ENCODE data around the gene TTC34.
A peak's percentile ranks its signal among the peaks of the same experiment; 100 is the strongest.

TTC34 gene

DNA sequence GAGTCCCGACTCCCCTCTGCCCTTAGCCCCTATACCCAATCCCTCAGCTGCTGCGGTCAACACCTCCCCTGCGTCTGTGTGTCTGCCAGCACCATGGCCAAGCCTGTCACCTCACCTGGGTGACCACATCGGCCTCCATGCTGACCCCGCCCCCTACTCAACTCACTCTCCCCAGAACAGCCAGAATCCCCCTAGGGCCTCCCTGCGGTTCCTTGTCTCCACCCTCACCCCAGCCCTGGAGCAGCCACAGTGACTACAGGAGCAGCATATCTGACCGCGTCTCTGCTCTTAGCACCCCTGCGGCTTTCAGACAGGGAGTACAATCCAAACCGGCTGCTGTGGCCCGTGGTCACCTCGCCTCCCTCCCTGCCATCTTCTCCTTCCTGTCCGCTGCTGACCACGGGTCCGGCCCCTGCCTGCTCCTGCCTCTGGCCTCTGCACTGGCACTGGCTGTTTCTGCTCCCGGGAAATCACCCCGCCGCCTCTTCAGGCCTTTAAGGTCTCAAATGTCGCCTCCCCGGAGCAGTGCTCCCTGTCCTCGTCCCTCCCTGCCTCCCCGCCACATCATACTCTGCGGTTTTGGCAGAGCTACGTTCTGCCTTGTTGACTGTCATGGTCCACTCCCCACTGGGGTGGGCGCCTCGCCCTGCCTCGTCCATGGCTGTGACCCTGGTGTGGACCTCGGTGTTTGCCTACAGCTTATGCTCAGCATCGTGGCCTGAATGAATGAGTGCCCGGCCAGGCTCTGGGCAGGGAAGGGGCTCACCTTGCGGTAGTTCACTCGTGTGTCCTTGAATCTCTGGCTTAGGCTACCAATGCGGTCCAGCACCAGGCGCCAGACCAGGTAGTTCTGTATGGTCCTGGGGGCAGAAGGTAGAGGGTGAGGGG is 203.8 kb downstream of the TTC34 start:
- CTCF ChIA-PET, result no interaction called here
- DNase-seq, result peak; percentile 17
- peak overlapping the region; percentile 11 for H3K27ac Mint-ChIP-seq

DNA sequence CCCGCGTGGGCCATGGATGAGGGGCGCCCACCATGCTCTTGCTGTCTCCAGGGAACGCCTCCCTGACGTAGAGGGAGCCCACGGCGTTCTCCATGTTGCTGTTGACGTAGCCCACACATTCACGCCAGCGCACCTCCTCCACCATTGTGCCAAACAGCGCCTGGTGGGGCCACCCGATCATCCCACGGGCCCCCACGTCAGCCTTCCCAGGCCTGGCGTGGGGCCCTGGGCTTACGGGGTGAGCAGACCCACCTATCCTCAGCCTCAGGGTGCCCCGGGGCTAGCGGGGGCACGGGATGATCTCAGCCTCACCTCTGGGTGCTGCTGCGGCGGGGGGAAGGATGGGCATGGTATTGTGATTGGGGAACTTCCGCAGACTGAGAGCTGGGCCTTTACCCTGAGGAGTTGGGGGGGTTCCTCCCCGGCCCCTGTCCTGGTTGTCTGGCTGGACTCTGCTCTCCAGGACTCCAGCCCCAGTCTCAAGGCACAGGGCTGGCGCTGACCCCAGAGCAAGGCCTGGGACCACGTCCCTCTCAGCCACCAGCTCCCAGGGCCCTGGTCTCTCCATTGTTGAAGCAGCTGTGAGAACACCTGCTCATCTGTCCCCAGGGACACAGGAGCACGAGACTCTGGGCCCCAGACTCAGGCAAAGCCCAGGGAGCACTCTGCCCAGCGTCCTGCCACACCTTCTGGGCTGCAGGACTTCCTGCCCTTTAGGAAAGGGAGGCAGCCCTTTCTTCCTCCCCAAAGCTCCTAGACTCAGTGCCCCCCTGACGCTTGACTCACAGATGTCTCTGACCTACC is 204.8 kb downstream of the TTC34 start:
- H3K27ac Mint-ChIP-seq, result no peak overlapping the region

More for the DNA sequence above, 203.8 kb downstream of the TTC34 start:
- no peak overlapping the region for H3K4me3 Mint-ChIP-seq
- H3K27me3 Mint-ChIP-seq, result peaks cover 29% of the 10 kb centered on the region
- H3K9me3 Mint-ChIP-seq, result no peaks in the 10 kb centered on the region
- H3K4me1 Mint-ChIP-seq, result peaks cover 4% of the 10 kb centered on the region
- H3K36me3 Mint-ChIP-seq, result no peaks in the 10 kb centered on the region

DNA sequence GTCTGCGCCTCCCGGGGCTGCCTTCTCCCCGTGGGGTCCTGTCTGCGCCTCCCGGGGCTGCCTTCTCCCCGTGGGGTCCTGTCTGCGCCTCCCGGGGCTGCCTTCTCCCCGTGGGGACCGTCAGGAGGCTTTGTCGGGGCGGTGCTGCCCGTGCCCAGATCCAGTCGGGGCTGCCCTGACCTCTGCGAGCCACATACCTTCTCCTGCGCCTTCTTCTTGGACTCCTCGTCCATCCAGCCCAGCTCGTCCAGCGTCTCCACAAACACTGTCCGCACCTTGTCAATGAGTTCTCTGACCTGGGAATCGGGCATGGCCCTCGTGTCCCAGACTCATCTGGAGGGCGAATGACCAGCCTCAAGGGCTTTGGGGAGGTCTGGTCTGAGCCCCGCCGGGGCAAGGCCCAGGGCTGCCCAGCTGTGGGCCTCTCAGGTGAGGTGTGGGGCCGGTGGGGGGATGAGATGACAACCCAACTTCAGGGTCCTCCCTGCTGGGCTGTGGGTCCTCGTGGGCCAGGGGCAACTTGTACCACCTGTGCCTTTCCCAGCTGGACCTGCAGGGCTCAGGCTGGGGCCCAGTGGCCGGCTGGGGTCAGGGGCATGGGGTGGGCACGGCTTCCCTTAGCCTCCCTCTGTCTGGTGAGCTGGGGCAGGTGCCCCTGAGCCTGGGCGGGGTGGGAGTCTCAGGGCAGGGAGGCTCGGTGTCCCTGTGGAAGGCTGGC is 205.5 kb downstream of the TTC34 start:
- no peak overlapping the region for H3K4me3 Mint-ChIP-seq
- DNase-seq, result peak; percentile 16
- H3K4me1 Mint-ChIP-seq, result peaks cover 8% of the 10 kb centered on the region
- H3K27me3 Mint-ChIP-seq, result peaks cover 19% of the 10 kb centered on the region
- H3K27ac Mint-ChIP-seq, result peak overlapping the region; percentile 63
- no peaks in the 10 kb centered on the region for H3K36me3 Mint-ChIP-seq
- CTCF ChIA-PET, result no interaction called here
- H3K9me3 Mint-ChIP-seq, result no peaks in the 10 kb centered on the region

More for the DNA sequence above, 204.8 kb downstream of the TTC34 start:
- peaks cover 7% of the 10 kb centered on the region for H3K4me1 Mint-ChIP-seq
- peaks cover 19% of the 10 kb centered on the region for H3K27me3 Mint-ChIP-seq
- H3K9me3 Mint-ChIP-seq, result no peaks in the 10 kb centered on the region
- H3K36me3 Mint-ChIP-seq, result no peaks in the 10 kb centered on the region
- CTCF ChIA-PET, result no interaction called here
- peak; percentile 13 for DNase-seq
- H3K4me3 Mint-ChIP-seq, result no peak overlapping the region

DNA sequence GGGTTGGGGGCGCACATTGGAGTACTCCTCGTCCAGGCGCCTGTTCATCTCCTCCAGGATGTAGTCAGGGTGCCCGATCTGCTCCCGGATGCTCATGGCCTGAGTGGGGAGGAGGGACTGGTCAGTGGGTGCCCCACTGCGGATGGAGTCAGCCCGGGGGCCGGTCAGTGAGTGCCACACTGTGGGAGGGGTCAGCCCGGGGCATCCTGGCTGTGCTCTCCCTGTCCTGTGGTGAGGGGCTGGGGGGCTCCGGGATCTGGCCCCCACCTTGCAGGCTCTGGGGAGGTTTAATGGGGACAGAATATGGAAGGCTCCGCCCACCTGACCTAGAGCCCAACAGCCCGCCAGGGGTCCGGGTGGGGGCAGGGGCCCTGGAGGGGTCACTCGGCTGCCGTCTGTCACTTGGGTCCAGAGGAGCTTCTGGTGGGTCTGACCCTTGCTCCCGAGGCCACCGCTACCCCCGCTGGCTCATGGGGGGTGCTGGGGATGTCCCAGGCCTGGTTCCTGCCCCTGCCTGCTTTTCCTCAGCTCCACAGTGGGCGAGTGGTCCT is 206.2 kb downstream of the TTC34 start:
- peaks cover 19% of the 10 kb centered on the region for H3K27me3 Mint-ChIP-seq
- H3K36me3 Mint-ChIP-seq, result no peaks in the 10 kb centered on the region
- CTCF ChIA-PET, result no interaction called here
- H3K4me1 Mint-ChIP-seq, result peaks cover 8% of the 10 kb centered on the region
- no peak overlapping the region for H3K27ac Mint-ChIP-seq
- no peaks in the 10 kb centered on the region for H3K9me3 Mint-ChIP-seq
- no peak overlapping the region for H3K4me3 Mint-ChIP-seq
- DNase-seq, result peak; percentile 19

DNA sequence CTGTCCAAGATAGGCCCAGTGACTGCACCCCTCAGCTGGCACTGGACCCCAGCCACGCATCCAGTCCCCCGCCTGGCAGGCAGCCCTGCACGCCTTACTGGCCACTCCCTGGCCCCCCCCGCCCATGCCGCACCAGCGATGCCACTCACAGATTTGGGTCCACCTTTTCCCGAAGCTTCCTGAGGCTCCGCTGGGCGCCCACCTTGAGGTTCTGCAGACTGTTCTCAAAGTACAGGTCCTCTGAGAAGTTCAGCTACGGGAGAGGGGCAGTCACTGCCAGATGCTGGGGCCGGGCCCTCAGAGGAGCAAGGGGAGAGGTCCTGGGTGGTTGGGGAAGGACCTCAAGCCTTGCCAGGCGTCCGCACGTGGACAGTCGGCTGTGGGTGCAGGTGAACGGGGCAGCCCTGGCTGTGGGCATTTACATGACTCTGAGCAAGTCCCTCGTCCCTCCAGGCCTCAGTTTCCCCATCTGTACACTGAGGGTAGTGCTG is 206.8 kb downstream of the TTC34 start:
- no peak overlapping the region for H3K4me3 Mint-ChIP-seq
- no peak overlapping the region for H3K27ac Mint-ChIP-seq
- peaks cover 8% of the 10 kb centered on the region for H3K4me1 Mint-ChIP-seq
- no peaks in the 10 kb centered on the region for H3K9me3 Mint-ChIP-seq
- no peaks in the 10 kb centered on the region for H3K36me3 Mint-ChIP-seq
- CTCF ChIA-PET, result no interaction called here
- peaks cover 19% of the 10 kb centered on the region for H3K27me3 Mint-ChIP-seq
- peak; percentile 15 for DNase-seq

DNA sequence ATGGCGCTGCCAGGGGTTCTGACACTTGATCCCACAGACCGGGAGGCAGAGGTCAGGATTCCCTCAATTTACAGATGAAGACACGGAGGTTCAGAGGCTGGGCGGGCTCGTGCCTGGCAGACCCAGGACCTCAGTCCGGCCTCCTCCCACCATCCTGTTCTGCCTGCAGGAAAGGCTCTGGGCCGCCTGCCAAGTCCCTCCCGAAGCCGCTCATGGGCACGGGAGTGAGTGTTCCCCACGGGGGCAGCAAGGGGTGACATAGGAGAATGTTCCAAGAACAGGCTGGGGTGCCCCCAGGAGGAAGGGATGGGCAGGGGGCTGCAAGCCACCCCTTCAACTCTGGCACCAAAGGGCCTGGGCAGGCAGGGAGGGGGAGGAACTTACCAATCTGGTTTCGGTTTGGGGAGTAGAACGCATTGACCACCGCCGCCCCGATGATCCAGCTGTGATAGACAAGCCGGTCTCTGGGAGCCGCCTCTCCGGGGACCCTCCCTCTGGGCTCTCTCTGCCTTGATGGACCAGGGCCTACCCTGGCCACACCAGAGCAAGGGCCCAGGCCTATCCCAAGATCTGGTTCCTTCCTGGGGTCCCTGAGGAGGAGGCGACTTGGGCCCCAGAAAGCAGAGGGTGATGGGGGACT is 207.4 kb downstream of the TTC34 start:
- Mint-ChIP-seq H3K4me1 (peaks cover 8% of the 10 kb centered on the region), H3K27ac (no peak overlapping the region), H3K4me3 (no peak overlapping the region), H3K9me3 (no peaks in the 10 kb centered on the region), H3K27me3 (peaks cover 19% of the 10 kb centered on the region), H3K36me3 (peaks cover 4% of the 10 kb centered on the region)
- DNase-seq, result peak; percentile 16
- CTCF ChIA-PET, result no interaction called here

DNA sequence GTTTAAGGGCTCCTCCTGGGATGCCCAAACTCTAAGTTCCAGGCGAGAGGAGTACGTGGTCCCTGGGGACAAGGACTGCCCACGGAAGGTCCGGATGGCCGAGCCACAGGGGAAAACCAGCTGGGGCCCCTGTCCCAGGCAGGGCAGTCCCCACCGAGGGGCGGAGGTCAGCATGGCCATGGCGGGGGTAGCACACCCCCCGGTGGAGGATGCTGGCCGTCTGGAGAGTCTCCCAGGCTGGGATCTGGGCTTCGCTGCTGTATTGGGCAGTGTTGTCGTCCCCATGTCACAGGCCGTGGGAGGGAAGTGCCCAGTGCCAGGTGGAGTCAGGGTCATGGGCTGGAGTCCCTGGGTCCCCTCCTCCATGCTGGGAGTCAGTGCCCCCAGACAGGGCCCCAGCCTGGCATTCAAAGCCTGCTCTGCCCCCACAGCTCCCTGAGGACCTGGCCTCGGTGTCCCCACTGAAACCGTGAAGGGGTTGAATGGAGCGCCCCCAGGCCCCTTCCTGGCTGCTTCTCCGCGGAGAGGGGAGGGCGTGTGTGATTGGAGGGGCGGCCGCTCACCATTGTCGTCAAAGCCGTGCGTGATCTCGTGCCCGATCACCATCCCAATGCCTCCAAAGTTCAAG is 208.1 kb downstream of the TTC34 start:
- Mint-ChIP-seq H3K36me3 (peaks cover 4% of the 10 kb centered on the region), H3K4me1 (peaks cover 10% of the 10 kb centered on the region), H3K27me3 (peaks cover 15% of the 10 kb centered on the region), H3K9me3 (no peaks in the 10 kb centered on the region), H3K27ac (no peak overlapping the region), H3K4me3 (no peak overlapping the region)
- DNase-seq, result peak; percentile 17
- CTCF ChIA-PET, result no interaction called here

DNA sequence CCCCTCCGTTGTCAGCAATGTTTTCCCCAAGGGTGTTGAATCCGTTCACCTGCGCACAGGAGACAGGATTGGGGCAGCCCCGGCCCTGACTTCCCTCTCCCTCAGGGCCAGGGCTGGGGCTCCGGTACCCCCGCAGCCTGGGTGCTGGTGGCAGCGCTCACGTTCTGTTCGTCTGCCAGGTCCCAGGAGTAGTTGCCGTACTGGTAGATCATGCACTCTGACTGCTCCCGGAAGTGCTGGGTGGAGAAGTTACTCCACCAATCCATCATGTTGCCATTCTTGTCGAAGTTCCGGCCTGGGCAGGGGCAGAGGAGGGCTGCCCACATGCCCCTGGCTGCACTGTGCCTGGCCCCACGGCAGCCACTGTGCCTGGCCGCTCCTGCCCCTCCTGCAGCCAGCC is 208.8 kb downstream of the TTC34 start:
- peak; percentile 45 for DNase-seq
- CTCF ChIA-PET, result no interaction called here

DNA sequence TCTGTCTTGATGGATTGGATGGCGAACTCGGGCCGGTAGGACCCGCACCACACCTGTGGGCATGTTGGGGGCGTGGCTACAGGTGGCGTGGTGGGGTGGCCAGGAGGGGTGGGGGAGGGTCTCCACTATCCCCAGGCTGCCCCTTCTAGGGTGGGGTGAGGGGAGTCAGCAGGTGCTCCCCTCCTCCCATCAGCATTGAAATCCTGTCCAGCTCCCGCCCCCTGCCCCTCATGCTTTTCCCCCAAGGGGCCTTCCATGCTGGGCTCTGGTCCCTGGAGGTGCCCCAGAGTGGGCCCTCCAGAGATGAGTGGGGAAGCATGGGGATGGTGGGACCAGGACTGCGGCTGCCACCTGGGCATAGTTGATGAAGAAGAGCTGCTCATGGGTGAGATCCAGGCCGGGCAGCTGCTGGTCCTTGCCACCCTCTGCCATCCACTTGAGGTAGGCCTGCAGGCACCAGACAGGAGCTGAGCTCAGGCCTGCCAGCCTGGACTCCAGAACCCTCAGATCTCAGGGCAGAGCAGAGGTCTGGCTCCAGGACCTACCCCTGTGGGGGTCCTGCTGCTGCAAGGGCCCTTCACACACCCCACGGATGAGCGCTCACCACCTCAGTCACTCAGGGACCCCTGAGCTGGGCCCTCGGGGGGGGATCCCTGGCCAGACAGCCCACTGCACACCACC is 209.8 kb downstream of the TTC34 start:
- Mint-ChIP-seq H3K27me3 (peaks cover 3% of the 10 kb centered on the region), H3K4me1 (peaks cover 13% of the 10 kb centered on the region), H3K27ac (no peak overlapping the region), H3K9me3 (no peaks in the 10 kb centered on the region), H3K4me3 (peak overlapping the region; percentile 28), H3K36me3 (peaks cover 4% of the 10 kb centered on the region)
- peak; percentile 12 for DNase-seq
- CTCF ChIA-PET, result no interaction called here

More for the DNA sequence above, 208.8 kb downstream of the TTC34 start:
- H3K27ac Mint-ChIP-seq, result peak overlapping the region; percentile 73
- no peaks in the 10 kb centered on the region for H3K9me3 Mint-ChIP-seq
- H3K27me3 Mint-ChIP-seq, result peaks cover 9% of the 10 kb centered on the region
- peak overlapping the region; percentile 67 for H3K4me3 Mint-ChIP-seq
- H3K36me3 Mint-ChIP-seq, result peaks cover 4% of the 10 kb centered on the region
- H3K4me1 Mint-ChIP-seq, result peaks cover 10% of the 10 kb centered on the region

DNA sequence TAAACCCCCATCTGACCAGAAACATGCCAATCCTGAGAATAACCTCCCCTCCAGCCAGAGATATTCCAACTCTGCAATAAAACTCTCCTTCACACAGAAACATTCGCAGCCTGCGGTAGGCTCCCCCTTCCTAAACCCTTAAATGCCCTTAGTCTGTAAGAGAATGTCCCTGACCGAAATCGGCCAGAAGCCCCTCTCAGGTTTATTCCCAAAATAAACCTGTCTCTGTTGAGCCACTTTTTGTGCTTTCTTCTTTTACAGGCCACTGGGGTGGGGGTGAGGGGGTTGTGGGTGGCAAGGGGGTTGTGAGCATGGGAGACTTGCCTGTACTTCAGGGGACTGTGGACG is 210.3 kb downstream of the TTC34 start:
- peak; percentile 16 for DNase-seq
- Mint-ChIP-seq H3K27me3 (peaks cover 3% of the 10 kb centered on the region), H3K36me3 (peaks cover 4% of the 10 kb centered on the region), H3K9me3 (no peaks in the 10 kb centered on the region), H3K4me1 (peaks cover 13% of the 10 kb centered on the region), H3K27ac (no peak overlapping the region), H3K4me3 (no peak overlapping the region)
- CTCF ChIA-PET, result no interaction called here

DNA sequence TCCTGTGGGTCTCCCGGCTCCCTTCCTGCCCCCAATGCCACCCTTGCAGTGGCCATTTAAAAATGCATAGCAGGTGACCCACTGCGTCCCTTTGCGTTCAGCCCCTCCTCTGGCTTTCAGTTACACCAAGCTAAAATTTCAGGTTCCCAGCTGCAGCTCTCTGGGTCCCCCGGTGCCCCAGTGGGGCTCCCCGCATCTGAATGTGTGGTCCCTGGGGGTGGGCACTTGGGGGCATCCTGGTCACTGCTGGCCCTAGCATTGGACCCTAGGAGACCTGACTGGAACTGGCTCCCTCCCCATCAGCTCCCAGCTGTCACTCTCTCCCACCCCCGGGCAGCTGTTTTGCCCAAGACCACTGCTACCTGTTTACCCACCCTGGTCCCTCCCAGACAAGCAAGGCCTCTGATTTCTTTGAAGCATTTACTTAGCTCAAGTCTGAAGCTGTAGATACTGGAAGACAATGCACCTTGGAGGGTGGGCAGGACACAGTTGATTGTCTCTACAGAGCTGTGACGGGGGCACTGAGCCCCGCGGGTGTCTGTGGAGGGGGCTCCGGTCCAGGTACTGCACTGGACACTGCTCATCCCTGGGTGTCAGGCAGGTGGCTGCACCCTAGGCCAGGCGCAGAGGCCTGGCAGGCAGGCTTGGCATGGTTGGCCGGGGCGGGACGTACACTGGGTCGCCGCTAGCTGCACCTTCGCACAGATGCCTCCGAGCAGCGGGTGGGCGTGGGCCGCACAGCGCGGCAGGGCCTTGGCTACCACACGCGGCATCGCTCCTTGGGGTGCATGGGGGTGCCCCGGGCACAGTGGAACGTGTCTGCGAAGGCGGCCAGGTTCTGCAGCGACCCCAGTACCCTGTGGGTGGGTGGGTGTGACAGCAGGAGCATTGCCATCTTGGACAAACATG is 211.0 kb downstream of the TTC34 start:
- Mint-ChIP-seq H3K9me3 (no peaks in the 10 kb centered on the region), H3K27ac (no peak overlapping the region), H3K4me3 (no peak overlapping the region), H3K27me3 (peaks cover 3% of the 10 kb centered on the region), H3K36me3 (peaks cover 4% of the 10 kb centered on the region), H3K4me1 (peaks cover 14% of the 10 kb centered on the region)
- CTCF ChIA-PET, result no interaction called here
- DNase-seq, result peak; percentile 10

Data from activated naive CD4-positive, alpha-beta T cell treated with anti-CD3 and anti-CD28 coated beads, Interleukin-2, amount 10 ng/mL, durations not matched to agents 7 days and 5 days (primary cell).